ENCODE data around the gene CNTROB. TPM values are rescaled to one million over a fixed set of nuclear protein-coding genes. Genes with fewer than 3 reads are reported as not detected.

The CNTROB gene, protein sequence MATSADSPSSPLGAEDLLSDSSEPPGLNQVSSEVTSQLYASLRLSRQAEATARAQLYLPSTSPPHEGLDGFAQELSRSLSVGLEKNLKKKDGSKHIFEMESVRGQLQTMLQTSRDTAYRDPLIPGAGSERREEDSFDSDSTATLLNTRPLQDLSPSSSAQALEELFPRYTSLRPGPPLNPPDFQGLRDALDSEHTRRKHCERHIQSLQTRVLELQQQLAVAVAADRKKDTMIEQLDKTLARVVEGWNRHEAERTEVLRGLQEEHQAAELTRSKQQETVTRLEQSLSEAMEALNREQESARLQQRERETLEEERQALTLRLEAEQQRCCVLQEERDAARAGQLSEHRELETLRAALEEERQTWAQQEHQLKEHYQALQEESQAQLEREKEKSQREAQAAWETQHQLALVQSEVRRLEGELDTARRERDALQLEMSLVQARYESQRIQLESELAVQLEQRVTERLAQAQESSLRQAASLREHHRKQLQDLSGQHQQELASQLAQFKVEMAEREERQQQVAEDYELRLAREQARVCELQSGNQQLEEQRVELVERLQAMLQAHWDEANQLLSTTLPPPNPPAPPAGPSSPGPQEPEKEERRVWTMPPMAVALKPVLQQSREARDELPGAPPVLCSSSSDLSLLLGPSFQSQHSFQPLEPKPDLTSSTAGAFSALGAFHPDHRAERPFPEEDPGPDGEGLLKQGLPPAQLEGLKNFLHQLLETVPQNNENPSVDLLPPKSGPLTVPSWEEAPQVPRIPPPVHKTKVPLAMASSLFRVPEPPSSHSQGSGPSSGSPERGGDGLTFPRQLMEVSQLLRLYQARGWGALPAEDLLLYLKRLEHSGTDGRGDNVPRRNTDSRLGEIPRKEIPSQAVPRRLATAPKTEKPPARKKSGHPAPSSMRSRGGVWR
- total RNA-seq: 21.3 and 25.5 TPM in 2 replicates

DNA sequence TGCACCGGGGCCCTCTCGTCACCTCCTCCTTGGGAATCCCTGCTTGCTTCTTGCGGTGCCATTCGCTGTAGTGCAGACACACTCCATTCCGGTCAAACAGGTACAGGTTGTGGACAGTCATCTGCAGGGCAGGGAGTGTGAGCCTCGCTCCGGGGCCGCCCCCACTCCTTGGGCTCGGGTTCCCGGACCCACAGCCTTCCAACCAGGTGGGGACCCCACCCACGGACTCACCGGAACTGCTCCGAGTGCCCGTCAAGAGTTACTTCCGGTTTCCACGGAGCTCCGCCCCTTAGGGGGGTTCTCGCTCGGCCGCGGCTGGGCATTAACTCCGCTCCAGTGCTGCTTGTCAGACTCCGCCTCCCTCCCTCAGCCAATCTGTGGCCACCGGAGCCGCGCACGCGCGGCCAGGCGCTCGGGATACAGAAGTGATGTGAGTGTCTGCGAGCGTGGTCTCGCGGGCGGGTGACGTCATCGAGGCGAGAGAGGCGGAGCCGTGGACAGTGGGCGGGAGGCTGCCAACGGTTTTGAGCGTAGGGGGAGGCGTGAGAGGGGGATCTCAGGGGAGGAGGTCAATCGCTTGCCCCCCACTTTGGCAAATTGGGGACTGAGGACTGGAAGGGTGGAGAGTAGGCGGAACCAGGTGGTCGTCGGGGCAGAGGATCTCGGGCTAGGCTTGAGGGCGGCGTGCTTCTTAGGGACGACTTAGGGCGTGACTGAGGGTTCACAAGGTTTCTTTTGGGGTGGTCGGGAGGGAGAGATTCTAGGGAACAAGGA, at the start of gene CNTROB, which contains the start of gene TRAPPC1:
Gene CNTROB, plus strand, starts transcription at position 498 of the 774 bp plus-strand sequence. CDS start 874 bp downstream, outside the sequence.
Gene TRAPPC1, minus strand, starts transcription at position 238 of the 774 bp plus-strand sequence. Its CDS starts 117 bp downstream, at position 121.
- peak within 1 kb of the TSS; percentile 89 for H3K4me3 ChIP-seq (ENCODE audit: low read depth, low read length)
- DNase-seq (ENCODE audit: low read depth): peak; percentile 99
- TF ChIP-seq, protein P1, sequence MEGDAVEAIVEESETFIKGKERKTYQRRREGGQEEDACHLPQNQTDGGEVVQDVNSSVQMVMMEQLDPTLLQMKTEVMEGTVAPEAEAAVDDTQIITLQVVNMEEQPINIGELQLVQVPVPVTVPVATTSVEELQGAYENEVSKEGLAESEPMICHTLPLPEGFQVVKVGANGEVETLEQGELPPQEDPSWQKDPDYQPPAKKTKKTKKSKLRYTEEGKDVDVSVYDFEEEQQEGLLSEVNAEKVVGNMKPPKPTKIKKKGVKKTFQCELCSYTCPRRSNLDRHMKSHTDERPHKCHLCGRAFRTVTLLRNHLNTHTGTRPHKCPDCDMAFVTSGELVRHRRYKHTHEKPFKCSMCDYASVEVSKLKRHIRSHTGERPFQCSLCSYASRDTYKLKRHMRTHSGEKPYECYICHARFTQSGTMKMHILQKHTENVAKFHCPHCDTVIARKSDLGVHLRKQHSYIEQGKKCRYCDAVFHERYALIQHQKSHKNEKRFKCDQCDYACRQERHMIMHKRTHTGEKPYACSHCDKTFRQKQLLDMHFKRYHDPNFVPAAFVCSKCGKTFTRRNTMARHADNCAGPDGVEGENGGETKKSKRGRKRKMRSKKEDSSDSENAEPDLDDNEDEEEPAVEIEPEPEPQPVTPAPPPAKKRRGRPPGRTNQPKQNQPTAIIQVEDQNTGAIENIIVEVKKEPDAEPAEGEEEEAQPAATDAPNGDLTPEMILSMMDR (IDR thresholded peaks at IDR 0.05; ENCODE audit: insufficient read depth, low read depth, low read length): no peak

DNA sequence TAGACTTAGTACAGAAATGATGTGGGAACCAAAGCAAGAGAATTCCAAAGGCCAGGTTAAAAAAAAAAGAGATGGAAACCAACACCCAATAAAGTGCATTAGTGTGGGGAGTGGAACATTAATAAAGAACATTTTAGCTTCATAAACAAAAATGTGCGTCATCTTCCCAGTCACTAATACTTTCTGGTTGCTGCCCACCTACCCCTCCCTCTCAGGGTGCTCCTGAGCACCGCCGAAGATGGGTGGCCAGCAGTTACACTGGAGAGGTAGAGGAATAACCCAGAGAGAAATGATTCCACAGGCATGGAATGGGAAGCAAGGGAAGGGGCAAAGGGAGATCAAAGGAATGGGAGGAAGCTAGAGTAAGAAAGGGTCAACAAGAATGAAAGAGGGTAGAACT, 49.4 kb upstream of the CNTROB start:
- no peak for DNase-seq (ENCODE audit: low read depth)
- TF ChIP-seq, protein P1 (IDR thresholded peaks at IDR 0.05; ENCODE audit: insufficient read depth, low read depth, low read length): no peak
- H3K4me3 ChIP-seq (ENCODE audit: low read depth, low read length): peak overlapping the region; percentile 18

- TF ChIP-seq, protein P1 (IDR thresholded peaks at IDR 0.05; ENCODE audit: insufficient read depth, low read depth, low read length): no peak
- DNase-seq (ENCODE audit: low read depth): peak; percentile 20
- H3K4me3 ChIP-seq (ENCODE audit: low read depth, low read length): peak overlapping the region; percentile 86
Observed at GRCh38 chr17:7883781-7884386, 48.1 kb upstream of the CNTROB start.

- TF ChIP-seq, protein P1 (IDR thresholded peaks at IDR 0.05; ENCODE audit: insufficient read depth, low read depth, low read length): no peak
- no peak for DNase-seq (ENCODE audit: low read depth)
- peak overlapping the region; percentile 86 for H3K4me3 ChIP-seq (ENCODE audit: low read depth, low read length)
Observed at GRCh38 chr17:7884581-7885366, 47.2 kb upstream of the CNTROB start.

DNA sequence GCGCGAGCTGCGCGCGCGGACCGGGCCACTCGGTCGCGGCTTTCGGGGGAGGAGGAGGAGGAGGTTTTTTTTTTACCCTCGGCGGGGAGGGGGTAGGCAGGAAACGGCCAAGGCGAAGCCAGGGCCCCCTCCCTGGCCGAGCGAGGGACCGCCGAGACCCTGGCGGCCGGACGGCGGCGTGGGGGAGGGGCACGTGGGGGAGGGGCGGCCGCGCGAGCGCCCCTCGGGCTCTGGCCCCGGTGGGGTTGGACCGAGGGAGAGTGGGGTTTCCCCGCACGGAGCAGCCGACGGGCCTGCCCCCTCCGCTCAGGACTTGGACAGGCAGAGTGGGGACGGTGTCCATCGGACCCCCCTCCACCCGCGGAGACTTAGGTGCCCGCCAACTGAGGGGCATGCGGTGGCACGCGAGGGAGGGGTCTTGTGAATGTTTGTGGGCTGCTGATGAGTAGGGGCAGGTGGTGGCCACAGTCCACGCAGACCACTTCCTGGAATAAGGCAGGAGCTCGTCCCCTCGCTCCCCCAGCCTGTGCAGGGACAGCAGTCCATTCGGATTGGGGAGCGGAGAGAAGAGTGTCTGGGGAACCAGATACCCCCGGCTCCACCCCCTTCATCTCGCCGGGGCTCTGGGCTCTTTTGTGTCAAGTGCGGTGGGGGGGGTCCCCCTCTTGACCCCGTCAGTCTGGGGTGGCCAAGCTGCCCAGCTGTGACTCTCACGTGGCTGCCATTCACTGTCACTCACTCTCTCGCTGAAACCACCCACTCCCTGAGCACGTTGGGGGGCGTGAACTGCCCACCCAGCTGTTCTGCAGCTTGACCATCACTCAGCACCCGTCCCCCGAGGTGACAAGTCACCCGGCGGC, 46.4 kb upstream of the CNTROB start:
- DNase-seq (ENCODE audit: low read depth): peak; percentile 37
- H3K4me3 ChIP-seq (ENCODE audit: low read depth, low read length): peak overlapping the region; percentile 86
- TF ChIP-seq, protein P1 (IDR thresholded peaks at IDR 0.05; ENCODE audit: insufficient read depth, low read depth, low read length): no peak
